ENCODE data around the gene CYP3A5. TPM values are rescaled to one million over a fixed set of nuclear protein-coding genes. Genes with fewer than 3 reads are reported as not detected.

CYP3A5 gene
- total RNA-seq, 2 donors from 2014 or later: 0.38 to 0.42 TPM

DNA sequence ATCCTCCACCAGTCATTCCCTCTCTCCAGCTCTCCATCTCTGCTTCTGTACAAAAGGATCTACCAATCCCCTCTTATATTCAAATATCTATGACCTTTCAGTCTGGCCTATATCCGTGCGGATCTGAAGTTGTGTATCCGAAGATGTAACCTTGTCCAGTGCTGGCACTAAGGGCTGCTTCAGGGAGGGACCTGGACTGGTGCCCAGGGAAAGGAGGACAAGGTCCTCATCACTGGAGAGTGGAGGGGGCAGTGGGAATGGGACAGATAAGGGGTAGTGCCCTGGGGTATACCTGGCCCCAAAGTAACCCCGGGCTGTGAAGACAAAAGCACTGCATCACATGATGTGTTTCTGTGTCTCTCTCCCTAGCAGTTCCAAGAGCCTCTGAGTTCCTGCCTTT lies 80.0 kb downstream of the CYP3A5 start:
- no peaks in the 10 kb centered on the region for H3K4me1 Mint-ChIP-seq
- H3K9ac ChIP-seq (ENCODE audit: extremely low read depth, low read length, poor library complexity, severe bottlenecking): no peak overlapping the region
- H3K4me3 ChIP-seq (ENCODE audit: low read length): no peak overlapping the region
- H3K9me3 Mint-ChIP-seq: no peaks in the 10 kb centered on the region
- H3K9me3 ChIP-seq (ENCODE audit: control insufficient read depth, low read length): no peaks in the 10 kb centered on the region
- H3K4me3 Mint-ChIP-seq: no peak overlapping the region
- H3K27me3 ChIP-seq (ENCODE audit: control insufficient read depth, insufficient read depth, low read length, poor library complexity, severe bottlenecking): no peaks in the 10 kb centered on the region
- no peaks in the 10 kb centered on the region for H3K4me1 ChIP-seq (ENCODE audit: control insufficient read depth, insufficient read depth, low read length)
- no peaks in the 10 kb centered on the region for H3K36me3 Mint-ChIP-seq (ENCODE audit: low read depth)
- H3K27ac Mint-ChIP-seq: no peak overlapping the region
- TF ChIP-seq, protein P1, sequence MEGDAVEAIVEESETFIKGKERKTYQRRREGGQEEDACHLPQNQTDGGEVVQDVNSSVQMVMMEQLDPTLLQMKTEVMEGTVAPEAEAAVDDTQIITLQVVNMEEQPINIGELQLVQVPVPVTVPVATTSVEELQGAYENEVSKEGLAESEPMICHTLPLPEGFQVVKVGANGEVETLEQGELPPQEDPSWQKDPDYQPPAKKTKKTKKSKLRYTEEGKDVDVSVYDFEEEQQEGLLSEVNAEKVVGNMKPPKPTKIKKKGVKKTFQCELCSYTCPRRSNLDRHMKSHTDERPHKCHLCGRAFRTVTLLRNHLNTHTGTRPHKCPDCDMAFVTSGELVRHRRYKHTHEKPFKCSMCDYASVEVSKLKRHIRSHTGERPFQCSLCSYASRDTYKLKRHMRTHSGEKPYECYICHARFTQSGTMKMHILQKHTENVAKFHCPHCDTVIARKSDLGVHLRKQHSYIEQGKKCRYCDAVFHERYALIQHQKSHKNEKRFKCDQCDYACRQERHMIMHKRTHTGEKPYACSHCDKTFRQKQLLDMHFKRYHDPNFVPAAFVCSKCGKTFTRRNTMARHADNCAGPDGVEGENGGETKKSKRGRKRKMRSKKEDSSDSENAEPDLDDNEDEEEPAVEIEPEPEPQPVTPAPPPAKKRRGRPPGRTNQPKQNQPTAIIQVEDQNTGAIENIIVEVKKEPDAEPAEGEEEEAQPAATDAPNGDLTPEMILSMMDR (conservative IDR thresholded peaks at IDR 0.05): no peak
- H3K27ac ChIP-seq (ENCODE audit: low read depth, low read length): no peak overlapping the region
- no peak for DNase-seq
- 89 to 90% methylated on average over 4 of the region's 4 CpGs for WGBS, 2 experiments (ENCODE audit: insufficient coverage in 1 of 2, insufficient read length in 1 of 2)
- H3K36me3 ChIP-seq (ENCODE audit: control insufficient read depth, insufficient read depth, low read length): no peaks in the 10 kb centered on the region
- peaks cover 4% of the 10 kb centered on the region for H3K27me3 Mint-ChIP-seq (ENCODE audit: insufficient read depth)

Other genes starting within 250 kb of the CYP3A5 start
- gene PTCD1, start 241.2 kb downstream of the CYP3A5 start, total RNA-seq: 10 to 100 TPM; 11.9 to 12.5 TPM
- gene CPSF4, start 241.1 kb downstream of the CYP3A5 start, total RNA-seq: 100 to 1,000 TPM in 1 of 2 donors, 10 to 100 TPM in 1; 87.3 to 126 TPM
- 100 to 1,000 TPM; 455 to 472 TPM for gene ATP5MF, start 213.8 kb downstream of the CYP3A5 start, total RNA-seq
- gene ZNF789, start 207.1 kb downstream of the CYP3A5 start, total RNA-seq: 10 to 100 TPM; 13.7 to 16.5 TPM
- 10 to 100 TPM; 21.0 to 22.0 TPM for gene ZNF394, start 179.7 kb downstream of the CYP3A5 start, total RNA-seq
- 10 to 100 TPM; 14.9 to 18.2 TPM for gene ZKSCAN5, start 175.3 kb downstream of the CYP3A5 start, total RNA-seq
- 1 to 10 TPM; 7.7 to 8.3 TPM for gene FAM200A, start 127.9 kb downstream of the CYP3A5 start, total RNA-seq
- gene ZNF655, start 121.4 kb downstream of the CYP3A5 start, total RNA-seq: 10 to 100 TPM; 57.0 to 58.2 TPM
- gene TMEM225B, start 81.7 kb downstream of the CYP3A5 start, total RNA-seq: 1 to 10 TPM in 1 of 2 donors, under 1 TPM in 1; 0.26 to 3.2 TPM
- gene ZSCAN25, start 63.0 kb downstream of the CYP3A5 start, total RNA-seq: 10 to 100 TPM; 22.2 to 23.1 TPM
- not detected for gene CYP3A7, start 55.2 kb upstream of the CYP3A5 start, total RNA-seq
- gene CYP3A4, start 104.2 kb upstream of the CYP3A5 start, total RNA-seq: under 1 TPM in 1 of 2 donors, not detected in 1; 0.11 TPM
- gene CYP3A43, start 148.0 kb upstream of the CYP3A5 start, total RNA-seq: under 1 TPM; 0.31 to 0.60 TPM
- gene OR2AE1, start 197.0 kb upstream of the CYP3A5 start, total RNA-seq: not detected
- gene TRIM4, start 239.5 kb upstream of the CYP3A5 start, total RNA-seq: 10 to 100 TPM; 10.5 to 13.2 TPM
- 1 to 10 TPM in 1 of 2 donors, under 1 TPM in 1; 0.82 to 1.4 TPM for gene GJC3, start 249.6 kb upstream of the CYP3A5 start, total RNA-seq

Measured in endodermal cell (in vitro differentiated cells).